SK-N-SH treated with all-trans-retinoic acid at 6 μM for 48 hours (cell line): ENCODE measurements around the gene IGFL2.

ENCODE experiments used
- ATAC-seq: fragments of 200-7000 bp; cut with Tn5 transposase; 3 replicates; pipeline ENCODE4 v1.9.1; 2020; ENCODE audit warnings: mild to moderate bottlenecking, moderate library complexity
- ARNTL ChIP-seq: fragments of 450-650 bp; formaldehyde crosslinking; IDR thresholded peaks from 2 replicates; pipeline ENCODE4 v1.5.0; 2020; ENCODE audit warnings: low read depth, mild to moderate bottlenecking, moderate library complexity, borderline replicate concordance
- BACH2 ChIP-seq: fragments of 250-450 bp; sonication (Bioruptor Pico); IDR thresholded peaks from 2 replicates; pipeline ENCODE4 v1.9.0; 2021; ENCODE audit warnings: mild to moderate bottlenecking, borderline replicate concordance
- ESRRG ChIP-seq: fragments of 250-450 bp; sonication (Bioruptor Pico); IDR thresholded peaks from 2 replicates; pipeline ENCODE4 v1.6.1; 2021; ENCODE audit warnings: mild to moderate bottlenecking
- GLIS3 ChIP-seq: fragments of 250-450 bp; sonication (Bioruptor Pico); IDR thresholded peaks from 2 replicates; pipeline ENCODE4 v1.5.0; 2020; ENCODE audit warnings: mild to moderate bottlenecking, moderate library complexity
- ISL1 ChIP-seq: fragments of 250-450 bp; sonication (Bioruptor Pico); IDR thresholded peaks from 2 replicates; pipeline ENCODE4 v2.1.2; 2022; ENCODE audit warnings: mild to moderate bottlenecking, moderate library complexity
- OSR1 ChIP-seq: fragments of 250-450 bp; sonication (Bioruptor Pico); IDR thresholded peaks from 2 replicates; pipeline ENCODE4 v1.8.0; 2022; ENCODE audit warnings: moderate library complexity, mild to moderate bottlenecking, inconsistent platforms
- SNAI2 ChIP-seq: fragments of 250-450 bp; sonication (Bioruptor Pico); IDR thresholded peaks from 2 replicates; pipeline ENCODE4 v1.5.0; 2020; ENCODE audit warnings: mild to moderate bottlenecking, moderate library complexity
- TCF4 ChIP-seq: fragments of 250-450 bp; sonication (Bioruptor Pico); IDR thresholded peaks from 2 replicates; pipeline ENCODE4 v1.8.0; 2021; ENCODE audit warnings: mild to moderate bottlenecking, moderate library complexity, borderline replicate concordance
- ZFP3 ChIP-seq: fragments of 250-450 bp; sonication (Bioruptor Pico); IDR thresholded peaks from 2 replicates; pipeline ENCODE4 v1.5.0; 2020; ENCODE audit warnings: mild to moderate bottlenecking, moderate library complexity
- ZFP30 ChIP-seq: fragments of 450-650 bp; formaldehyde crosslinking; IDR thresholded peaks from 2 replicates; pipeline ENCODE4 v1.5.0; 2022; ENCODE audit warnings: mild to moderate bottlenecking, moderate library complexity
- ZNF565 ChIP-seq: fragments of 450-650 bp; formaldehyde crosslinking; conservative IDR thresholded peaks from 2 replicates; pipeline ENCODE4 v1.5.0; 2020; ENCODE audit warnings: low read depth, mild to moderate bottlenecking, moderate library complexity
- ZNF8 ChIP-seq: fragments of 450-650 bp; formaldehyde crosslinking; IDR thresholded peaks from 2 replicates; pipeline ENCODE4 v1.5.0; 2020; ENCODE audit warnings: mild to moderate bottlenecking, moderate library complexity
- TF ChIP-seq, protein P1 (sequence below): fragments of 250-450 bp; sonication (Bioruptor Pico); IDR thresholded peaks from 2 replicates; pipeline ENCODE4 v1.5.0; 2020; ENCODE audit warnings: mild to moderate bottlenecking, moderate library complexity
- TF ChIP-seq, protein P2 (sequence below): fragments of 250-450 bp; sonication (Bioruptor Pico); IDR thresholded peaks from 2 replicates; pipeline ENCODE4 v1.8.0; 2020; ENCODE audit warnings: mild to moderate bottlenecking, moderate library complexity, borderline replicate concordance
- TF ChIP-seq, protein P3 (sequence below): fragments of 250-450 bp; sonication (Bioruptor Pico); IDR thresholded peaks from 2 replicates; pipeline ENCODE4 v1.8.0; 2021; ENCODE audit warnings: low read depth, mild to moderate bottlenecking, moderate library complexity, borderline replicate concordance
- TF ChIP-seq, protein P4 (sequence below): fragments of 250-450 bp; sonication (Bioruptor Pico); IDR thresholded peaks from 2 replicates; pipeline ENCODE4 v1.5.1; 2021; ENCODE audit warnings: mild to moderate bottlenecking, moderate library complexity
- TF ChIP-seq, protein P5 (sequence below): fragments of 250-450 bp; sonication (Bioruptor Pico); IDR thresholded peaks from 2 replicates; pipeline ENCODE4 v1.5.1; 2020; ENCODE audit warnings: low read depth, mild to moderate bottlenecking, moderate library complexity

Gene IGFL2

DNA sequence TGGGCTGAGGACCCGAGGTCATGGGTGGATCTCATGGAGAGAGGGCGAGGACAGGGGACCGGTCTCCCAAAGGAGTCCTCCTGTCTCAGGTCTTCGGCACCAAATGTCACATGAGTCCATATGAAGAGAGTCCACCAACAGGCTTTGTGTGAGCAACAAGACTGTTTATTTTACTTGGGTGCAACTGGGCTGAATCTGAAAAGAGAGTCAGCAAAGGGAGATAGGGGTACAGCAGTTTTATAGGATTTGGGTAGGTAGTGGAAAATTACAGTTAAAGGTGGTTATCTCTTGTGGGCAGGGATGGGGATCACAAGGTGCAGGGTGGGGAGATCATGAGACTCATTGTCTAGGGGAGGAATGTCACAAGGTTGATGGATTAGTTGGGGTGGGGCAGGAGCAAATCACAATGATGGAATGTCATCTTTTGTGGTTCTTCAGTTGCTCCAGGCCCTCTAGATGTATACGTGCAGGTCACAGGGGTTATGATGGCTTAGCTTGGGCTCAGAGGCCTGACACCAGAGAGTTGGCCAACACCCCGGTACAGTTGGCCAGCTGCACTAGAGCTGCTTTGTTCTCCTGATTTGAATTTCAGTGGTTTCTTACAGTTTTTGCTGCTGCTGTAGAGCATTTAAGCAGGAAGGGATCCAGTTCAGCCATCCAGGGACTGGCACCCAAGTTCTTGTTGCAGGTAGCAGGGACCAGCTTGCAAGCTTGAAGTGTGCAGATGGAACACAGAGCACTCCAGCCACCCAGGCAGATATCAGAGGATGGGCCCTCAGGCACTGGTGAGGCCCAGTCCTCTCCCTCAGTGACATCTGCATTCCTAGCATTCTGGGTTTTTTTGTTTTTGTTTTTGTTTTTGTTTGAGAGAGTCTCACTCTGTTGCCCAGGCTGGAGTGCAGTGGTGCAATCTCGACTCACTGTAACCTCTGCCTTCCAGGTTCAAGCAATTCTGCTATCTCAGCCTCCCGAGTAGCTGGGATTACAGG, 55.1 kb downstream of the IGFL2 start:
- TF ChIP-seq ARNTL (CRISPR knock-in tag) = no peak
- no peak for TF ChIP-seq ESRRG (CRISPR knock-in tag)
- TF ChIP-seq TCF4 (CRISPR knock-in tag) = no peak
- TF ChIP-seq GLIS3 (CRISPR knock-in tag) = no peak
- no peak for TF ChIP-seq BACH2 (CRISPR knock-in tag)
- no peak for TF ChIP-seq ZFP3 (CRISPR knock-in tag)
- TF ChIP-seq ISL1 = no peak
- TF ChIP-seq, all 23 proteins: peak for 0
- no peak for ATAC-seq

DNA sequence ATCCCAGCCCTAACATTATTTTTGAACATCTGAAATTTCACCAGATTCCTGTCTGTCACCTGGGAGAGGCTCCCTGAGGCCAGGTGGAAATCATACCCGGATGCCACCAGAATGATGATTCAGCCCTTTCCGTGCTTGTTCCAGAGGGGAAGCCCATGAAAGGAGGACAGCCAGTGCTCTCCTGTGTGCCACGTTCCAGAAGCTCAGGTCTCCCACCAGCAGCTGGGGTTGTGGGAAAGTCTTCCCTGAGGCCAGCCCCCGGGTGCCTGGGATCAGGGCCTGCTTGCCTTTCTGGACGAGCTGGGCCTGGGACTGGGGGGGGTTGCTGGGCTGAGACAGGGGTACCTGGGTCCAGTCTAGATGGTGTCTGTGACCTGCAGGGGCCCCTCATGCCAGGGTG, 56.0 kb downstream of the IGFL2 start:
- ATAC-seq = no peak
- TF ChIP-seq, protein P1, sequence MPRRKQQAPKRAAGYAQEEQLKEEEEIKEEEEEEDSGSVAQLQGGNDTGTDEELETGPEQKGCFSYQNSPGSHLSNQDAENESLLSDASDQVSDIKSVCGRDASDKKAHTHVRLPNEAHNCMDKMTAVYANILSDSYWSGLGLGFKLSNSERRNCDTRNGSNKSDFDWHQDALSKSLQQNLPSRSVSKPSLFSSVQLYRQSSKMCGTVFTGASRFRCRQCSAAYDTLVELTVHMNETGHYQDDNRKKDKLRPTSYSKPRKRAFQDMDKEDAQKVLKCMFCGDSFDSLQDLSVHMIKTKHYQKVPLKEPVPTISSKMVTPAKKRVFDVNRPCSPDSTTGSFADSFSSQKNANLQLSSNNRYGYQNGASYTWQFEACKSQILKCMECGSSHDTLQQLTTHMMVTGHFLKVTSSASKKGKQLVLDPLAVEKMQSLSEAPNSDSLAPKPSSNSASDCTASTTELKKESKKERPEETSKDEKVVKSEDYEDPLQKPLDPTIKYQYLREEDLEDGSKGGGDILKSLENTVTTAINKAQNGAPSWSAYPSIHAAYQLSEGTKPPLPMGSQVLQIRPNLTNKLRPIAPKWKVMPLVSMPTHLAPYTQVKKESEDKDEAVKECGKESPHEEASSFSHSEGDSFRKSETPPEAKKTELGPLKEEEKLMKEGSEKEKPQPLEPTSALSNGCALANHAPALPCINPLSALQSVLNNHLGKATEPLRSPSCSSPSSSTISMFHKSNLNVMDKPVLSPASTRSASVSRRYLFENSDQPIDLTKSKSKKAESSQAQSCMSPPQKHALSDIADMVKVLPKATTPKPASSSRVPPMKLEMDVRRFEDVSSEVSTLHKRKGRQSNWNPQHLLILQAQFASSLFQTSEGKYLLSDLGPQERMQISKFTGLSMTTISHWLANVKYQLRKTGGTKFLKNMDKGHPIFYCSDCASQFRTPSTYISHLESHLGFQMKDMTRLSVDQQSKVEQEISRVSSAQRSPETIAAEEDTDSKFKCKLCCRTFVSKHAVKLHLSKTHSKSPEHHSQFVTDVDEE (CRISPR knock-in tag) = no peak
- TF ChIP-seq SNAI2 (CRISPR knock-in tag) (no peak), GLIS3 (CRISPR knock-in tag) (no peak), BACH2 (CRISPR knock-in tag) (no peak), ARNTL (CRISPR knock-in tag) (no peak), ZFP3 (CRISPR knock-in tag) (no peak), ZNF8 (no peak)
- TF ChIP-seq, protein P2, sequence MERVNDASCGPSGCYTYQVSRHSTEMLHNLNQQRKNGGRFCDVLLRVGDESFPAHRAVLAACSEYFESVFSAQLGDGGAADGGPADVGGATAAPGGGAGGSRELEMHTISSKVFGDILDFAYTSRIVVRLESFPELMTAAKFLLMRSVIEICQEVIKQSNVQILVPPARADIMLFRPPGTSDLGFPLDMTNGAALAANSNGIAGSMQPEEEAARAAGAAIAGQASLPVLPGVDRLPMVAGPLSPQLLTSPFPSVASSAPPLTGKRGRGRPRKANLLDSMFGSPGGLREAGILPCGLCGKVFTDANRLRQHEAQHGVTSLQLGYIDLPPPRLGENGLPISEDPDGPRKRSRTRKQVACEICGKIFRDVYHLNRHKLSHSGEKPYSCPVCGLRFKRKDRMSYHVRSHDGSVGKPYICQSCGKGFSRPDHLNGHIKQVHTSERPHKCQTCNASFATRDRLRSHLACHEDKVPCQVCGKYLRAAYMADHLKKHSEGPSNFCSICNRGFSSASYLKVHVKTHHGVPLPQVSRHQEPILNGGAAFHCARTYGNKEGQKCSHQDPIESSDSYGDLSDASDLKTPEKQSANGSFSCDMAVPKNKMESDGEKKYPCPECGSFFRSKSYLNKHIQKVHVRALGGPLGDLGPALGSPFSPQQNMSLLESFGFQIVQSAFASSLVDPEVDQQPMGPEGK (CRISPR knock-in tag) = no peak
- TF ChIP-seq, protein P3, sequence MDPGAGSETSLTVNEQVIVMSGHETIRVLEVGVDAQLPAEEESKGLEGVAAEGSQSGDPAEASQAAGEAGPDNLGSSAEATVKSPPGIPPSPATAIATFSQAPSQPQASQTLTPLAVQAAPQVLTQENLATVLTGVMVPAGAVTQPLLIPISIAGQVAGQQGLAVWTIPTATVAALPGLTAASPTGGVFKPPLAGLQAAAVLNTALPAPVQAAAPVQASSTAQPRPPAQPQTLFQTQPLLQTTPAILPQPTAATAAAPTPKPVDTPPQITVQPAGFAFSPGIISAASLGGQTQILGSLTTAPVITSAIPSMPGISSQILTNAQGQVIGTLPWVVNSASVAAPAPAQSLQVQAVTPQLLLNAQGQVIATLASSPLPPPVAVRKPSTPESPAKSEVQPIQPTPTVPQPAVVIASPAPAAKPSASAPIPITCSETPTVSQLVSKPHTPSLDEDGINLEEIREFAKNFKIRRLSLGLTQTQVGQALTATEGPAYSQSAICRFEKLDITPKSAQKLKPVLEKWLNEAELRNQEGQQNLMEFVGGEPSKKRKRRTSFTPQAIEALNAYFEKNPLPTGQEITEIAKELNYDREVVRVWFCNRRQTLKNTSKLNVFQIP (CRISPR knock-in tag) = no peak
- TF ChIP-seq, protein P4, sequence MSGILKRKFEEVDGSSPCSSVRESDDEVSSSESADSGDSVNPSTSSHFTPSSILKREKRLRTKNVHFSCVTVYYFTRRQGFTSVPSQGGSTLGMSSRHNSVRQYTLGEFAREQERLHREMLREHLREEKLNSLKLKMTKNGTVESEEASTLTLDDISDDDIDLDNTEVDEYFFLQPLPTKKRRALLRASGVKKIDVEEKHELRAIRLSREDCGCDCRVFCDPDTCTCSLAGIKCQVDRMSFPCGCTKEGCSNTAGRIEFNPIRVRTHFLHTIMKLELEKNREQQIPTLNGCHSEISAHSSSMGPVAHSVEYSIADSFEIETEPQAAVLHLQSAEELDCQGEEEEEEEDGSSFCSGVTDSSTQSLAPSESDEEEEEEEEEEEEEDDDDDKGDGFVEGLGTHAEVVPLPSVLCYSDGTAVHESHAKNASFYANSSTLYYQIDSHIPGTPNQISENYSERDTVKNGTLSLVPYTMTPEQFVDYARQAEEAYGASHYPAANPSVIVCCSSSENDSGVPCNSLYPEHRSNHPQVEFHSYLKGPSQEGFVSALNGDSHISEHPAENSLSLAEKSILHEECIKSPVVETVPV (CRISPR knock-in tag) = no peak
- TF ChIP-seq, protein P5, sequence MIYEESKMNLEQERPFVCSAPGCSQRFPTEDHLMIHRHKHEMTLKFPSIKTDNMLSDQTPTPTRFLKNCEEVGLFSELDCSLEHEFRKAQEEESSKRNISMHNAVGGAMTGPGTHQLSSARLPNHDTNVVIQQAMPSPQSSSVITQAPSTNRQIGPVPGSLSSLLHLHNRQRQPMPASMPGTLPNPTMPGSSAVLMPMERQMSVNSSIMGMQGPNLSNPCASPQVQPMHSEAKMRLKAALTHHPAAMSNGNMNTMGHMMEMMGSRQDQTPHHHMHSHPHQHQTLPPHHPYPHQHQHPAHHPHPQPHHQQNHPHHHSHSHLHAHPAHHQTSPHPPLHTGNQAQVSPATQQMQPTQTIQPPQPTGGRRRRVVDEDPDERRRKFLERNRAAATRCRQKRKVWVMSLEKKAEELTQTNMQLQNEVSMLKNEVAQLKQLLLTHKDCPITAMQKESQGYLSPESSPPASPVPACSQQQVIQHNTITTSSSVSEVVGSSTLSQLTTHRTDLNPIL = no peak

DNA sequence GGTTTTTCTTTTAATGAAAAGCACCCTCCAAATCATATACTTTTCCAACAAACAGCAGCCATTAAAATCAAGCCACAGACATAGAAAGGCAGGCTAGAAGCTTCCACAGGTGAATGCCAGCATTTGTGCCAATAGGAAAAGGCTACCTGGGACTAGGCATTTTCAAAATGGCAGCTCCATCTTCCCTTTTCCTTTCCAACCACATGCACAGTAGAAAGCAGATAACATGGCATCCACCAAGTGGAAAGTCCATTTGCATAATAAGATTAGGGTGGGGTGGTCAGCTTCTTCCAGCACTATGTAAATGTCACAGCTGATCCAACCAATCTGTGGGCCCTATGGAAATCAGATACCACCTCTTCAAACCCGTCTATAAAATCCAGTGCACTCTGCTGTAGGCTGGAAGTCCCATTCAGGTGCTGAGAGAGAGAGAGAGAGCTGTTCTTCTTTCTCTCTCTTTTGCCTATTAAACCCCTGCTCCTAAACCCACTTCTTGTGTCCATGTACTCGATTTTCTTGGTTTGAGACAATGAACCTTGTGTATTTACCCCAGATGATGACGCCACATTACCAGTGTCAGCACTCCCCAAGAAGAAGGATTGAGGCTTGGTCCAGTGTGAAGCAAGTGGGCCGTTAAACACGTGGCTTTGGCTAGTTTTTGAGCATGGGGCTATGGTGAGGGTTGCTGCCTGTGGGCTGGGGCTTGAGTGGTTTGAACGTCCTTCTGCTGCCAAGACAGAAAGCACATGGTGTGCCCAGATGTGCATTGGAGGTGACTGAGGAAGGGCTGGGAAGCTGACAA, 57.3 kb downstream of the IGFL2 start:
- no peak for ATAC-seq
- TF ChIP-seq ZNF8 (no peak), ZFP30 (CRISPR knock-in tag) (no peak), ZNF565 (no peak), OSR1 (CRISPR knock-in tag) (no peak)
- TF ChIP-seq, protein P1 (CRISPR knock-in tag) = no peak
- TF ChIP-seq, protein P2 (CRISPR knock-in tag) = no peak
